WTC11 (cell line): Measurements from ENCODE around the gene B3GAT2.

ENCODE experiments used
- ATF6 ChIP-seq: sonication (generic); formaldehyde crosslinking; IDR thresholded peaks from 2 replicates; pipeline ENCODE4 v1.8.1; 2023; ENCODE audit warnings: mild to moderate bottlenecking, missing genetic modification reagents
- CTCF ChIP-seq: fragments of 200-600 bp; IDR thresholded peaks from 2 replicates; pipeline ENCODE4 v1.8.0; 2022; ENCODE audit warnings: antibody characterized with exemption
- E2F4 ChIP-seq: sonication (generic); formaldehyde crosslinking; IDR thresholded peaks from 2 replicates; pipeline ENCODE4 v1.8.1; 2022; ENCODE audit warnings: low read depth, mild to moderate bottlenecking, moderate library complexity, missing genetic modification reagents, borderline replicate concordance
- MAX ChIP-seq: sonication (generic); formaldehyde crosslinking; IDR thresholded peaks from 2 replicates; pipeline ENCODE4 v1.8.0; 2022; ENCODE audit warnings: mild to moderate bottlenecking, missing genetic modification reagents
- SMAD4 ChIP-seq: sonication (generic); formaldehyde crosslinking; IDR thresholded peaks from 2 replicates; pipeline ENCODE4 v1.8.0; 2022; ENCODE audit warnings: mild to moderate bottlenecking, missing genetic modification reagents
- TF ChIP-seq, protein P1 (sequence below): sonication (generic); formaldehyde crosslinking; IDR thresholded peaks from 2 replicates; pipeline ENCODE4 v1.8.0; 2022; ENCODE audit warnings: mild to moderate bottlenecking, missing genetic modification reagents
- TF ChIP-seq, protein P2 (sequence below): sonication (generic); formaldehyde crosslinking; conservative IDR thresholded peaks from 2 replicates; pipeline ENCODE4 v1.8.1; 2023; ENCODE audit warnings: mild to moderate bottlenecking, low read depth, missing genetic modification reagents, moderate library complexity

DNA sequence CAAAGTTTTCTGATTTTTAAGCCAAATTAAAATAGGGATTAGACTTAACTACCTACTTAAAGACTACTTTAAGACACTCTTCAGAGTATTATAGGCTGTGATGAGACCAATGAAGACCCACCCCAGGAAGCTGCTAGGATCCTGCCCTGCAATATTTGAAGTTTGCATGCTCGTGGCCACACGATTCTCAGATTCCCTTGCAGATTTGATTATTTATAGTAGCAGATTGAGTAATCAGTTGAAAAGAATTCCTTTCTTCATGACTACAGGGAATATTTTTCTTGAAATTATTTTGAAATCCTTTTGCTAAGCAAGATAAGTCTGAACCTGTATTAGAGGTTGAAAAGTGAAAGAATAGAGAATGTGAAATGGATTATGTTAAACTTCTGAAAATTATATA is 122.3 kb downstream of the B3GAT2 start:
- TF ChIP-seq, protein P1, sequence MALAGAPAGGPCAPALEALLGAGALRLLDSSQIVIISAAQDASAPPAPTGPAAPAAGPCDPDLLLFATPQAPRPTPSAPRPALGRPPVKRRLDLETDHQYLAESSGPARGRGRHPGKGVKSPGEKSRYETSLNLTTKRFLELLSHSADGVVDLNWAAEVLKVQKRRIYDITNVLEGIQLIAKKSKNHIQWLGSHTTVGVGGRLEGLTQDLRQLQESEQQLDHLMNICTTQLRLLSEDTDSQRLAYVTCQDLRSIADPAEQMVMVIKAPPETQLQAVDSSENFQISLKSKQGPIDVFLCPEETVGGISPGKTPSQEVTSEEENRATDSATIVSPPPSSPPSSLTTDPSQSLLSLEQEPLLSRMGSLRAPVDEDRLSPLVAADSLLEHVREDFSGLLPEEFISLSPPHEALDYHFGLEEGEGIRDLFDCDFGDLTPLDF (CRISPR knock-in tag): no peak
- TF ChIP-seq CTCF: no peak
- no peak for TF ChIP-seq MAX (CRISPR knock-in tag)
- TF ChIP-seq E2F4 (CRISPR knock-in tag): no peak
- TF ChIP-seq, protein P2, sequence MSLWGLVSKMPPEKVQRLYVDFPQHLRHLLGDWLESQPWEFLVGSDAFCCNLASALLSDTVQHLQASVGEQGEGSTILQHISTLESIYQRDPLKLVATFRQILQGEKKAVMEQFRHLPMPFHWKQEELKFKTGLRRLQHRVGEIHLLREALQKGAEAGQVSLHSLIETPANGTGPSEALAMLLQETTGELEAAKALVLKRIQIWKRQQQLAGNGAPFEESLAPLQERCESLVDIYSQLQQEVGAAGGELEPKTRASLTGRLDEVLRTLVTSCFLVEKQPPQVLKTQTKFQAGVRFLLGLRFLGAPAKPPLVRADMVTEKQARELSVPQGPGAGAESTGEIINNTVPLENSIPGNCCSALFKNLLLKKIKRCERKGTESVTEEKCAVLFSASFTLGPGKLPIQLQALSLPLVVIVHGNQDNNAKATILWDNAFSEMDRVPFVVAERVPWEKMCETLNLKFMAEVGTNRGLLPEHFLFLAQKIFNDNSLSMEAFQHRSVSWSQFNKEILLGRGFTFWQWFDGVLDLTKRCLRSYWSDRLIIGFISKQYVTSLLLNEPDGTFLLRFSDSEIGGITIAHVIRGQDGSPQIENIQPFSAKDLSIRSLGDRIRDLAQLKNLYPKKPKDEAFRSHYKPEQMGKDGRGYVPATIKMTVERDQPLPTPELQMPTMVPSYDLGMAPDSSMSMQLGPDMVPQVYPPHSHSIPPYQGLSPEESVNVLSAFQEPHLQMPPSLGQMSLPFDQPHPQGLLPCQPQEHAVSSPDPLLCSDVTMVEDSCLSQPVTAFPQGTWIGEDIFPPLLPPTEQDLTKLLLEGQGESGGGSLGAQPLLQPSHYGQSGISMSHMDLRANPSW (CRISPR knock-in tag): no peak
- TF ChIP-seq ATF6 (CRISPR knock-in tag): no peak
- no peak for TF ChIP-seq SMAD4 (CRISPR knock-in tag)
